Endothelial cell of umbilical vein (primary cell): Measurements from ENCODE around the gene ANO4. TPM values are rescaled to one million over a fixed set of nuclear protein-coding genes. Genes with fewer than 3 reads are reported as not detected.
A peak's percentile ranks its signal among the peaks of the same experiment; 100 is the strongest.

ENCODE experiments used
- BruUV-seq: library from RNA; stranded (reverse); fragments of 400-500 nt; replicated peaks from 2 replicates; lab custom pipeline; 2021; lab: Mats Ljungman, UMichigan
- CTCF ChIA-PET: fragments of 300-600, 350-600 bp; sonication (Branson Sonifier 250); formaldehyde crosslinking; loops from one replicate; lab custom pipeline; 2021; ENCODE audit warnings: antibody characterized with exemption, inconsistent platforms; lab: Charles Lee
- POLR2A ChIA-PET: fragments of 300-600, 350-600 bp; sonication (Branson Sonifier 250); formaldehyde crosslinking; loops from one replicate; lab custom pipeline; 2021; ENCODE audit warnings: antibody characterized with exemption, inconsistent platforms; lab: Charles Lee
- DNase-seq: peaks from one replicate; pipeline ENCODE4 v3.0.0-alpha.2; 2011; ENCODE audit warnings: low read depth, low spot score
- FAIRE-seq: peaks from 2 replicates; lab custom pipeline; 2011; peaks lifted over from hg19 to GRCh38; lab: Jason Lieb, UNC
- H2AFZ ChIP-seq: 2 replicates; pipeline ENCODE4 v1.6.0; 2012; ENCODE audit warnings: low read depth, low read length, control low read depth, inconsistent platforms
- H3K27ac ChIP-seq: 2 replicates; pipeline ENCODE4 v1.5.1; 2011; ENCODE audit warnings: low read depth, mild to moderate bottlenecking, control low read depth, low read length, moderate library complexity; ENCODE audit not compliant: insufficient read depth
- H3K27me3 ChIP-seq, 2 experiments: 2 replicates each; pipeline versions ENCODE4 v1.6.0 to v1.6.1; 2011; ENCODE audit warnings: low read length in 2 of 2, mixed read lengths in 1 of 2; ENCODE audit not compliant: control insufficient read depth in 2 of 2, insufficient read depth in 2 of 2
- H3K36me3 ChIP-seq, 2 experiments: 2 replicates in 1 of 2; 3 replicates in 1 of 2; pipeline ENCODE4 v1.5.1; 2011; ENCODE audit warnings: low read length in 2 of 2, mild to moderate bottlenecking in 1 of 2, moderate library complexity in 1 of 2; ENCODE audit not compliant: control insufficient read depth in 2 of 2, insufficient read depth in 2 of 2; ENCODE audit errors: extremely low read depth in 1 of 2
- H3K4me1 ChIP-seq: 3 replicates; pipeline ENCODE4 v1.5.1; 2011; ENCODE audit warnings: mild to moderate bottlenecking, low read length; ENCODE audit not compliant: control insufficient read depth, insufficient read depth; ENCODE audit errors: extremely low read depth
- H3K4me2 ChIP-seq: 2 replicates; pipeline ENCODE4 v1.6.1; 2011; ENCODE audit warnings: low read length, control low read depth, mixed read lengths; ENCODE audit not compliant: insufficient read depth
- H3K4me3 ChIP-seq, 3 experiments: fragments of 200-600 bp in 1 of 3; sonication (generic), shearing (Covaris generic) in 1 of 3; replicated peaks in 1 of 3; 2 replicates each; pipeline ENCODE4 v1.5.1; 2011 to 2016; ENCODE audit warnings: control low read depth in 3 of 3, low read length in 3 of 3, mild to moderate bottlenecking in 2 of 3, inconsistent platforms in 1 of 3, low read depth in 1 of 3, moderate library complexity in 1 of 3; ENCODE audit not compliant: insufficient read depth in 1 of 3
- H3K79me2 ChIP-seq: 2 replicates; pipeline ENCODE4 v1.6.0; 2012; ENCODE audit warnings: low read length, inconsistent platforms; ENCODE audit not compliant: control insufficient read depth, insufficient read depth
- H3K9ac ChIP-seq: replicated peaks from 2 replicates; pipeline ENCODE3; 2011; ENCODE audit warnings: low read length, control low read depth; ENCODE audit not compliant: insufficient read depth; ENCODE audit errors: extremely low read depth
- H3K9me1 ChIP-seq: replicated peaks from 3 replicates; pipeline ENCODE4 v1.6.0; 2011; ENCODE audit warnings: mild to moderate bottlenecking, low read length; ENCODE audit not compliant: control insufficient read depth, insufficient read depth; ENCODE audit errors: extremely low read depth
- H3K9me3 ChIP-seq: replicated peaks from 2 replicates; pipeline ENCODE4 v1.5.1; 2012; ENCODE audit warnings: low read length, inconsistent platforms; ENCODE audit not compliant: control insufficient read depth, insufficient read depth
- H4K20me1 ChIP-seq: replicated peaks from 2 replicates; pipeline ENCODE3; 2011; ENCODE audit warnings: mild to moderate bottlenecking, low read length; ENCODE audit not compliant: control insufficient read depth, insufficient read depth; ENCODE audit errors: extremely low read depth
- EZH2 ChIP-seq: IDR thresholded peaks from 2 replicates; pipeline ENCODE4 v1.6.1; 2012; ENCODE audit warnings: borderline replicate concordance, low read depth, mild to moderate bottlenecking, moderate library complexity, low read length, inconsistent platforms; ENCODE audit not compliant: severe bottlenecking
- GATA2 ChIP-seq: IDR thresholded peaks from 2 replicates; pipeline ENCODE4 v1.7.0; 2011; ENCODE audit warnings: low read depth, mild to moderate bottlenecking, moderate library complexity, mixed read lengths, low read length; ENCODE audit not compliant: insufficient read length, insufficient read depth
- POLR2A ChIP-seq: IDR thresholded peaks from 2 replicates; pipeline ENCODE4 v1.6.1; 2012; ENCODE audit warnings: low read depth, mild to moderate bottlenecking, control low read depth, low read length
- POLR2AphosphoS5 ChIP-seq: IDR thresholded peaks from 2 replicates; pipeline ENCODE4 v1.6.1; 2012; ENCODE audit warnings: low read depth, mild to moderate bottlenecking, control low read depth, low read length, moderate library complexity; ENCODE audit not compliant: insufficient read depth
- dilution Hi-C: fragments of 300-500 bp; cut with MboI; formaldehyde crosslinking; loops from one replicate; pipeline ENCODE4 v1.15.0; 2019; ENCODE audit warnings: low sequenced_read_pairs; ENCODE audit not compliant: extremely low pct_ligation_motif_present
- intact Hi-C: fragments of 100-400 bp; cut with micrococcal nuclease; formaldehyde crosslinking; loops from one replicate; pipeline ENCODE4 v1.10.0; 2022
- polyA plus RNA-seq, 4 experiments: library from polyadenylated mRNA; depleted of rRNA in 3 of 4; stranded (reverse) in 3 of 4; unstranded in 1 of 4; fragments of >200 nt; gene quantifications; 2 replicates each; pipeline versions ENCODE4 v1.2.1 to v1.2.3, GENCODE V29; 2011 to 2012; ENCODE audit warnings: missing spikeins in 1 of 4
- total RNA-seq: library from RNA; stranded (reverse); gene quantifications from 2 replicates; pipeline ENCODE4 v1.2.3, GENCODE V29; 2021

The ANO4 gene
- total and polyA plus RNA-seq, 2 donors (not counting 3 experiments of a cell fraction or from before 2014, with no cell fraction given), result 0.25 TPM; not detected in 1

- no peak overlapping the region for H3K4me2 ChIP-seq
- CTCF ChIA-PET, result interaction anchor here (6.0 kb wide), 1 partner anchor 499 kb away, joined by 71 read pairs; no protein-coding TSS in a partner anchor
- no peaks in the 10 kb centered on the region for H4K20me1 ChIP-seq
- dilution Hi-C loops, result no loop called here
- H2AFZ ChIP-seq, result no peak overlapping the region
- intact Hi-C loops, result no loop called here
- no peak overlapping the region for H3K9ac ChIP-seq
- H3K9me1 ChIP-seq, result no peaks in the 10 kb centered on the region
- peak; percentile 4 for DNase-seq
- BruUV-seq, result no TSS peak
- H3K27ac ChIP-seq, result no peak overlapping the region
- H3K4me1 ChIP-seq, result no peaks in the 10 kb centered on the region
- H3K36me3 ChIP-seq, result no peaks in the 10 kb centered on the region
- no peaks in the 10 kb centered on the region for H3K79me2 ChIP-seq
- POLR2A ChIA-PET, result no interaction called here
- H3K4me3 ChIP-seq, result no peak overlapping the region
- TF ChIP-seq EZH2 (no peak), GATA2 (peak; percentile 22), POLR2AphosphoS5 (no peak)
- H3K27me3 ChIP-seq, result no peaks in the 10 kb centered on the region
- no peak for FAIRE-seq
- H3K9me3 ChIP-seq, result no peaks in the 10 kb centered on the region
These were observed 29.9 kb downstream of the ANO4 start for GRCh38 chr12:100824476-100824875.

- peak; percentile 26 for DNase-seq
- CTCF ChIA-PET, result interaction anchor here (1.4 to 6.0 kb wide), 7 partner anchors 19 to 497 kb away, joined by 3 to 71 read pairs (median 5); partner anchors contain the start of gene UTP20
- dilution Hi-C loops (no loop called here), intact Hi-C loops (loop anchor here (5.0 kb wide), 1 partner anchor 161 kb away; no protein-coding TSS in a partner anchor)
- FAIRE-seq, result peak; percentile 66
- Histone ChIP-seq H3K36me3 (no peaks in the 10 kb centered on the region), H3K9ac (no peak overlapping the region), H4K20me1 (no peaks in the 10 kb centered on the region), H3K27ac (no peak overlapping the region), H3K4me3 (no peak overlapping the region), H3K27me3 (no peaks in the 10 kb centered on the region), H3K4me1 (no peaks in the 10 kb centered on the region), H3K9me1 (no peaks in the 10 kb centered on the region), H2AFZ (no peak overlapping the region), H3K4me2 (no peak overlapping the region), H3K79me2 (no peaks in the 10 kb centered on the region), H3K9me3 (no peaks in the 10 kb centered on the region)
- POLR2A ChIA-PET, result no interaction called here
- no TSS peak for BruUV-seq
- TF ChIP-seq GATA2 (no peak), EZH2 (no peak), POLR2A (no peak)
These were observed 31.7 kb downstream of the ANO4 start for GRCh38 chr12:100826323-100826722.
